Ishikawa (cell line): ENCODE measurements around the gene PLXNC1.

Experiments
- CREB1 ChIP-seq: IDR thresholded peaks from 2 replicates; pipeline ENCODE4 v1.6.1; 2012; ENCODE audit warnings: low read depth
- MAX ChIP-seq: IDR thresholded peaks from 2 replicates; pipeline ENCODE4 v1.6.1; 2012
- ZBTB7A ChIP-seq: IDR thresholded peaks from 2 replicates; pipeline ENCODE4 v1.6.1; 2012; ENCODE audit warnings: low read depth

GRCh38 chr12:94269316-94269999 lies 121.1 kb downstream of the PLXNC1 start:
- TF ChIP-seq ZBTB7A: no peak
- no peak for TF ChIP-seq MAX
- no peak for TF ChIP-seq CREB1
